Heart right ventricle (tissue), 16 donors: ENCODE data around the gene ZCCHC24. TPM values are rescaled to one million over a fixed set of nuclear protein-coding genes. Genes with fewer than 3 reads are reported as not detected.

Experiments used
- ATAC-seq, 8 donors: fragments of 200-7000 bp; cut with Tn5 transposase; one replicate each; pipeline ENCODE4 v1.9.1; 2020; ENCODE audit warnings: mild to moderate bottlenecking in 8 of 8, moderate library complexity in 8 of 8, moderate number of reproducible peaks in 1 of 8
- DNase-seq, 2 donors: peaks; one replicate each; pipeline ENCODE4 v3.0.0-alpha.2; 2020
- H3K27ac ChIP-seq, 10 donors: fragments of 200-600 bp; sonication (generic) in 2 of 10; one replicate each; pipeline versions ENCODE4 v1.5.0 to v1.8.0; 2020 to 2022; ENCODE audit warnings: mild to moderate bottlenecking in 3 of 10
- H3K27me3 ChIP-seq, 7 donors: fragments of 200-600 bp; one replicate each; pipeline ENCODE4 v1.8.0; 2021 to 2022; ENCODE audit warnings: mild to moderate bottlenecking in 2 of 7
- H3K36me3 ChIP-seq, 9 donors: fragments of 200-600 bp; sonication (generic) in 1 of 9; one replicate each; pipeline versions ENCODE4 v1.5.0 to v1.8.0; 2020 to 2022; ENCODE audit warnings: mild to moderate bottlenecking in 2 of 9
- H3K4me1 ChIP-seq, 9 donors: fragments of 200-600 bp; sonication (generic) in 1 of 9; one replicate each; pipeline versions ENCODE4 v1.5.0 to v1.8.0; 2020 to 2022; ENCODE audit warnings: mild to moderate bottlenecking in 4 of 9
- H3K4me3 ChIP-seq, 10 donors: fragments of 200-600 bp; sonication (generic) in 2 of 10; one replicate each; pipeline versions ENCODE4 v1.5.0 to v1.8.0; 2020 to 2022; ENCODE audit warnings: mild to moderate bottlenecking in 7 of 10, moderate library complexity in 2 of 10
- H3K9me3 ChIP-seq, 11 donors: fragments of 200-600 bp in 10 of 11; sonication (generic) in 2 of 11; one replicate each; pipeline versions ENCODE4 v1.5.0 to v1.8.0; 2013 to 2022; ENCODE audit warnings: mild to moderate bottlenecking in 2 of 11, control low read depth in 1 of 11, moderate library complexity in 1 of 11
- CTCF ChIP-seq, 9 donors: fragments of 200-600 bp; sonication (generic) in 2 of 9; IDR thresholded peaks; one replicate each; pipeline versions ENCODE4 v1.5.0 to v1.8.0; 2021 to 2022; ENCODE audit warnings: antibody characterized with exemption in 9 of 9, mild to moderate bottlenecking in 5 of 9, moderate library complexity in 1 of 9
- WGBS, 2 donors: extraction: QIAGEN DNeasy Blood & Tissue Kit; methylation state at CpG; one replicate each; pipeline ENCODE4 v1.1.7; 2013; ENCODE audit warnings: inconsistent platforms in 1 of 2; 5-methylcytosine and 5-hydroxymethylcytosine counted together
- intact Hi-C, 10 donors: fragments of 100-400 bp; cut with DNase I; formaldehyde crosslinking; loops; one replicate each; pipeline versions ENCODE4 v1.11.1 to v1.14.2; 2022
- polyA plus RNA-seq, 2 donors: library from polyadenylated mRNA; stranded (reverse); fragments of 200-250 nt; gene quantifications; one replicate each; pipeline ENCODE4 v1.2.3, GENCODE V29; 2013
- total RNA-seq, 10 donors: library from RNA; stranded (reverse); fragmentation: NEBNext Ultra II Directional in 3 of 10; extraction: Animal tissue kit (Norgen Biotek cat#: 25700) in 3 of 10; gene quantifications; one replicate each; pipeline versions ENCODE4 v1.2.1 to v1.2.4, GENCODE V29; 2021 to 2023
- donor health status: Arrhythmogenic right ventricular cardiomyopathy.
- donor health status: ischemic (EF 13 %, LVEDD 7.1; RV severe dilation, severe dysfunction).
- donor health status: healthy with polysubstance abuse.
- donor health status: DM: no; HTN: yes; CAD: no.
- donor health status: DM: no; HTN: no; CAD: no.
- donor health status: ischemic (EF 25% LVEDD 6.9; RV normal size, moderate dysfunction).
- donor health status: ischemic (EF 25% LVEDD 5.7; RV mildly dilated, moderate dysfunction).
- donor health status: healthy.
- donor health status: DM: yes; HTN: yes; CAD: no.
- donor health status: Ischemic cardiomyopathy.
- donor health status: ischemic (EF 35%, LVEDD 5.7; RV mildly dilated, moderate dysfunction).
- donor health status: nonischemic (EF 11% LVEDD 7.7; RV severe dilation, severe dysfunction).
- donor health status: DM: yes; HTN: yes; CAD: no.
- donor health status: PGD.
- donor health status: ischemic (EF 29% LVEDD 5.4; RV normal size, mild dysfunction).
- donor health status: nonischemic (EF 23%, LVEDD 6.1; RV moderate dilation, normal function).

ZCCHC24 gene
- total and polyA plus RNA-seq, 12 donors = 19.3 to 59.0 (median 45.9) TPM

GRCh38 chr10:79457256-79457785 is 11.9 kb upstream of the ZCCHC24 start:
- H3K27me3 ChIP-seq = no peaks in the 10 kb centered on the region
- H3K4me3 ChIP-seq = no peak overlapping the region
- H3K27ac ChIP-seq = no peak overlapping the region
- H3K9me3 ChIP-seq = no peaks in the 10 kb centered on the region
- H3K4me1 ChIP-seq = peaks cover 0 to 6% (median 0%) of the 10 kb centered on the region in 9 donors
- intact Hi-C loops = no loop called here
- ATAC-seq = no peak
- DNase-seq = no peak
- 88 to 89% methylated on average over 7 of the region's 7 CpGs for WGBS, 2 donors
- H3K36me3 ChIP-seq = no peaks in the 10 kb centered on the region
- no peak for TF ChIP-seq CTCF (IDR thresholded peaks at IDR 0.05)

GRCh38 chr10:79454259-79454658 is 8.8 kb upstream of the ZCCHC24 start:
- no peak for DNase-seq
- H3K4me3 ChIP-seq = no peak overlapping the region
- no peak for TF ChIP-seq CTCF (IDR thresholded peaks at IDR 0.05)
- intact Hi-C loops = loop anchor here in 1 of 10 donors (5.0 kb wide), 1 partner anchor 67 kb away; no protein-coding TSS in a partner anchor
- H3K9me3 ChIP-seq = no peaks in the 10 kb centered on the region
- WGBS, 2 donors = 59 to 67% methylated on average over 6 of the region's 6 CpGs
- no peak overlapping the region for H3K27ac ChIP-seq
- no peaks in the 10 kb centered on the region for H3K27me3 ChIP-seq
- peak in 2 of 8 donors; percentile 29 to 77 for ATAC-seq
- H3K36me3 ChIP-seq = no peaks in the 10 kb centered on the region
- peaks cover 0 to 6% (median 0%) of the 10 kb centered on the region in 9 donors for H3K4me1 ChIP-seq

- Histone ChIP-seq H3K27ac (no peak overlapping the region), H3K4me3 (no peak overlapping the region)
- intact Hi-C loops = loop anchor here in 1 of 10 donors (5.0 kb wide), 1 partner anchor 66 kb away; no protein-coding TSS in a partner anchor
These were observed 8.0 kb upstream of the ZCCHC24 start for GRCh38 chr10:79453392-79453791.

GRCh38 chr10:79452174-79452611 is 6.8 kb upstream of the ZCCHC24 start:
- H3K4me1 ChIP-seq = peaks cover 0 to 6% (median under 1%) of the 10 kb centered on the region in 9 donors
- TF ChIP-seq CTCF (IDR thresholded peaks at IDR 0.05) = no peak
- DNase-seq = no peak
- H3K27me3 ChIP-seq = no peaks in the 10 kb centered on the region
- ATAC-seq = peak in 5 of 8 donors; percentile 11 to 45 (median 42)
- no peak overlapping the region for H3K27ac ChIP-seq
- intact Hi-C loops = loop anchor here in 1 of 10 donors (5.0 kb wide), 1 partner anchor 65 kb away; no protein-coding TSS in a partner anchor
- no peaks in the 10 kb centered on the region for H3K36me3 ChIP-seq
- H3K4me3 ChIP-seq = no peak overlapping the region
- no peaks in the 10 kb centered on the region for H3K9me3 ChIP-seq
- WGBS, 2 donors = 74 to 77% methylated on average over 9 of the region's 9 CpGs

More at GRCh38 chr10:79453392-79453791, 8.0 kb upstream of the ZCCHC24 start:
- Histone ChIP-seq H3K4me1 (peaks cover 0 to 6% (median 0%) of the 10 kb centered on the region in 9 donors), H3K27me3 (no peaks in the 10 kb centered on the region), H3K9me3 (no peaks in the 10 kb centered on the region), H3K36me3 (no peaks in the 10 kb centered on the region)
- no peak for TF ChIP-seq CTCF (IDR thresholded peaks at IDR 0.05)
- ATAC-seq = no peak
- WGBS, 2 donors = 94 to 95% methylated on average over 3 of the region's 3 CpGs
- no peak for DNase-seq
